PC-9 (cell line): ENCODE measurements around the gene NSL1. TPM values are rescaled to one million over a fixed set of nuclear protein-coding genes. Genes with fewer than 3 reads are reported as not detected.
"Not testable (repeated sequence)": the region's sequence is repeated elsewhere in the genome, so short reads cannot be mapped to it uniquely, and the experiment has no call there.

Experiments used
- BruUV-seq: library from RNA; stranded (reverse); fragments of 400-500 nt; replicated peaks from 2 replicates; lab custom pipeline; 2021; lab: Mats Ljungman, UMichigan
- CTCF ChIA-PET: fragments of 300-600 bp; sonication (Branson Sonifier 250); formaldehyde crosslinking; loops from one replicate; lab custom pipeline; 2022; ENCODE audit warnings: antibody characterized with exemption; lab: Charles Lee
- POLR2A ChIA-PET: fragments of 300-600 bp; sonication (Branson Sonifier 250); formaldehyde crosslinking; loops from one replicate; lab custom pipeline; 2022; ENCODE audit warnings: antibody characterized with exemption; ENCODE audit not compliant: unreplicated experiment; lab: Charles Lee
- DNase-seq, 2 experiments: peaks; one replicate each; pipeline versions ENCODE4 v3.0.0 to v3.0.0-alpha.2; 2015 to 2022; ENCODE audit warnings: mixed read lengths in 1 of 2
- H2AFZ ChIP-seq: fragments of 200-600 bp; sonication (generic); 2 replicates; pipeline ENCODE4 v1.8.1; 2017; ENCODE audit warnings: antibody characterized with exemption
- H3F3A ChIP-seq: fragments of 200-600 bp; sonication (generic); 2 replicates; pipeline ENCODE4 v1.8.1; 2017; ENCODE audit warnings: antibody characterized with exemption, mild to moderate bottlenecking, low read depth; ENCODE audit not compliant: insufficient read depth
- H3K27ac ChIP-seq: fragments of 200-600 bp; sonication (generic); 2 replicates; pipeline ENCODE4 v1.6.1; 2016; ENCODE audit warnings: mixed run types
- H3K27me3 ChIP-seq: fragments of 200-600 bp; sonication (generic); 2 replicates; pipeline ENCODE4 v1.6.1; 2016; ENCODE audit warnings: low read depth, mixed run types; ENCODE audit not compliant: insufficient read depth
- H3K36me3 ChIP-seq: fragments of 200-600 bp; sonication (generic); 2 replicates; pipeline ENCODE4 v1.6.1; 2016; ENCODE audit warnings: low read depth, mixed run types
- H3K4me1 ChIP-seq: fragments of 200-600 bp; sonication (generic); replicated peaks from 2 replicates; pipeline ENCODE4 v1.6.1; 2016; ENCODE audit warnings: mixed run types; ENCODE audit not compliant: insufficient read depth
- H3K4me2 ChIP-seq: fragments of 200-600 bp; sonication (generic); 2 replicates; pipeline ENCODE4 v1.6.1; 2017; ENCODE audit warnings: mixed run types
- H3K4me3 ChIP-seq: fragments of 200-600 bp; sonication (generic); 2 replicates; pipeline ENCODE4 v1.6.1; 2016; ENCODE audit warnings: mixed run types
- H3K79me2 ChIP-seq: fragments of 200-600 bp; sonication (generic); 2 replicates; pipeline ENCODE4 v1.6.1; 2017; ENCODE audit warnings: low read depth, mixed run types
- H3K9me2 ChIP-seq: fragments of 200-600 bp; sonication (generic); 2 replicates; pipeline ENCODE4 v1.8.1; 2017; ENCODE audit warnings: mild to moderate bottlenecking; ENCODE audit not compliant: insufficient read depth
- H3K9me3 ChIP-seq: fragments of 200-600 bp; sonication (generic); 2 replicates; pipeline ENCODE4 v1.8.1; 2016; ENCODE audit warnings: low read depth; ENCODE audit not compliant: insufficient read depth
- H4K20me1 ChIP-seq: fragments of 200-600 bp; sonication (generic); 2 replicates; pipeline ENCODE4 v1.8.1; 2017; ENCODE audit not compliant: insufficient read depth
- EZH2 ChIP-seq: fragments of 200-600 bp; sonication (generic); IDR thresholded peaks from 2 replicates; pipeline ENCODE4 v1.8.0; 2017; ENCODE audit warnings: antibody characterized with exemption, low read depth
- intact Hi-C: fragments of 100-400 bp; cut with micrococcal nuclease; formaldehyde crosslinking; loops from one replicate; pipeline ENCODE4 v1.10.0; 2022; ENCODE audit not compliant: unreplicated experiment
- total RNA-seq: library from RNA; stranded (reverse); gene quantifications from 2 replicates; pipeline ENCODE4 v1.2.3, GENCODE V29; 2021
- TF ChIP-seq, protein P1 (sequence below): fragments of 200-600 bp; sonication (generic); conservative IDR thresholded peaks from 2 replicates; pipeline ENCODE4 v1.6.1; 2017; ENCODE audit warnings: mixed run types, antibody characterized with exemption, mild to moderate bottlenecking, moderate library complexity

NSL1 gene
- total RNA-seq, 1 experiment from 2014 or later = 32.4 TPM

DNA sequence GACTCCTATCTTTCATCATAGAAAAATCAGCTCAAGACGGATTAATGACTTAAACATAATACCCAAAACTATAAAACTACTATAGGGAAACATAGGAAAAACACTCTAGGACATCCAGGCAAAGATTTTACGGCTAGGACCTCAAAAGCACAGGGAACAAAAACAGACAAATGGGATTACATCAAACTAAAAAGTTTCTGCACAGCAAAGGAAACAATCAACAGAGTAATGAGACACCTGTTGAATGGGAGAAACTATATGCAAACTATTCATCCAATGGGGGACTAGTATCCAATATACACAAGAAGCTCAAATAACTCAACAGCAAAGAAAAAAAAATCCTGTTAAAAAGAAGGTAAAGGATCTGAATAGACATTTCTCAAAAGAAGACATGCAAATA, 18.6 kb downstream of the NSL1 start:
- ChIA-PET CTCF (no interaction called here), POLR2A (no interaction called here)
- Histone ChIP-seq H3K79me2 (no peaks in the 10 kb centered on the region), H3K9me2 (no peaks in the 10 kb centered on the region), H3K9me3 (peaks cover 12% of the 10 kb centered on the region; the same call in 1 of the 2 replicates), H3K4me2 (no peak overlapping the region), H2AFZ (no peak overlapping the region), H4K20me1 (no peaks in the 10 kb centered on the region), H3K36me3 (peaks cover 6% of the 10 kb centered on the region; the same call in 1 of the 2 replicates), H3K4me3 (no peak overlapping the region), H3K27me3 (no peaks in the 10 kb centered on the region), H3F3A (peaks cover 9% of the 10 kb centered on the region; the same call in 1 of the 2 replicates), H3K27ac (no peak overlapping the region), H3K4me1 (no peaks in the 10 kb centered on the region)
- intact Hi-C loops = no loop called here
- TF ChIP-seq, protein P1, sequence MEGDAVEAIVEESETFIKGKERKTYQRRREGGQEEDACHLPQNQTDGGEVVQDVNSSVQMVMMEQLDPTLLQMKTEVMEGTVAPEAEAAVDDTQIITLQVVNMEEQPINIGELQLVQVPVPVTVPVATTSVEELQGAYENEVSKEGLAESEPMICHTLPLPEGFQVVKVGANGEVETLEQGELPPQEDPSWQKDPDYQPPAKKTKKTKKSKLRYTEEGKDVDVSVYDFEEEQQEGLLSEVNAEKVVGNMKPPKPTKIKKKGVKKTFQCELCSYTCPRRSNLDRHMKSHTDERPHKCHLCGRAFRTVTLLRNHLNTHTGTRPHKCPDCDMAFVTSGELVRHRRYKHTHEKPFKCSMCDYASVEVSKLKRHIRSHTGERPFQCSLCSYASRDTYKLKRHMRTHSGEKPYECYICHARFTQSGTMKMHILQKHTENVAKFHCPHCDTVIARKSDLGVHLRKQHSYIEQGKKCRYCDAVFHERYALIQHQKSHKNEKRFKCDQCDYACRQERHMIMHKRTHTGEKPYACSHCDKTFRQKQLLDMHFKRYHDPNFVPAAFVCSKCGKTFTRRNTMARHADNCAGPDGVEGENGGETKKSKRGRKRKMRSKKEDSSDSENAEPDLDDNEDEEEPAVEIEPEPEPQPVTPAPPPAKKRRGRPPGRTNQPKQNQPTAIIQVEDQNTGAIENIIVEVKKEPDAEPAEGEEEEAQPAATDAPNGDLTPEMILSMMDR = no peak
- TF ChIP-seq EZH2 = no peak
- BruUV-seq = no TSS peak
- no peak for DNase-seq

GRCh38 chr1:212771341-212771740, 20.2 kb downstream of the NSL1 start:
- Histone ChIP-seq H3K9me3 (peaks cover 12% of the 10 kb centered on the region; the same call in 1 of the 2 replicates), H3F3A (peaks cover 9% of the 10 kb centered on the region; the same call in 1 of the 2 replicates), H3K4me3 (no peak overlapping the region), H3K27me3 (no peaks in the 10 kb centered on the region), H3K27ac (no peak overlapping the region), H2AFZ (no peak overlapping the region), H3K36me3 (peaks cover 6% of the 10 kb centered on the region; the same call in 1 of the 2 replicates), H3K9me2 (no peaks in the 10 kb centered on the region), H3K4me1 (no peaks in the 10 kb centered on the region), H3K79me2 (no peaks in the 10 kb centered on the region), H3K4me2 (no peak overlapping the region), H4K20me1 (no peaks in the 10 kb centered on the region)
- no peak for TF ChIP-seq EZH2
- TF ChIP-seq, protein P1 = no peak
- BruUV-seq = no TSS peak
- intact Hi-C loops = no loop called here
- POLR2A ChIA-PET = no interaction called here
- CTCF ChIA-PET = no interaction called here
- no peak for DNase-seq

DNA sequence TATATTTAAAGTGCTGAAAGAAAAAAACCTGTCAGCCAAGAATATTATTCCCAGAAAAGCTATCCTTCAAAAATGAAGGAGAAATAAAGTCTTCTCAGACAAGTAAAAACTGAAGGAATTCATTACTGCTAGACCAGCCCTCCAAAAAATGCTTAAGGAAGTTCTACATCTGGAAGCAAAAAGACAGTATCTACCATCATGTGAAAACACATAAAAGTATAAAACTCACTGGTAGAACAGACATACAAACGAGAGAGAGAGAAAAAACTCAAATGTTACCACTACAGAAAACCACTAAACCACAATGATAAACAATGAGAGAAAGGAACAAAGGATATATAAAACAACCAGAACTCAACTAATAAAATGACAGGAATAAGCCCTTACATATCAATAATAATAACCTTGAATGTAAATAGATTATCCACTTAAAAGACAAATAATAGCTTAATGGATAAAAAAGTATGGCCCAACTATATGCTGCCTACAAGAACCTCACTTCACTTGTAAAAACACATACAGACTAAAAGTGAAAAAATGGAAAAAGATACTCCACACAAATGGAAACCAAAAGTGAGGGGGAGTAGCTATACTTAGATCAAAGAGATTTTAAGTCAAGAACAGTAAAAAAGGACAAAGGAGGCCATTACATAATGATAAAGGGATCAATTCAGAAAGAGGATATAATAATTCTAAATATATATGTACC, 22.0 kb downstream of the NSL1 start:
- H2AFZ ChIP-seq = no peak overlapping the region
- intact Hi-C loops = no loop called here
- POLR2A ChIA-PET = interaction anchor here (0.9 kb wide), 1 partner anchor 22 kb away, joined by 4 read pairs; no protein-coding TSS in a partner anchor
- no peaks in the 10 kb centered on the region for H3K4me1 ChIP-seq
- no peak overlapping the region for H3K4me2 ChIP-seq
- no peaks in the 10 kb centered on the region for H4K20me1 ChIP-seq
- H3K27ac ChIP-seq = no peak overlapping the region
- TF ChIP-seq EZH2 = no peak
- TF ChIP-seq, protein P1 = no peak
- peaks cover 12% of the 10 kb centered on the region; the same call in 1 of the 2 replicates for H3K9me3 ChIP-seq
- no peak overlapping the region for H3K4me3 ChIP-seq
- H3K79me2 ChIP-seq = no peaks in the 10 kb centered on the region; the same call in 1 of the 2 replicates
- CTCF ChIA-PET = no interaction called here
- DNase-seq = no peak
- H3K36me3 ChIP-seq = peaks cover 6% of the 10 kb centered on the region; the same call in 1 of the 2 replicates
- H3K9me2 ChIP-seq = no peaks in the 10 kb centered on the region
- H3K27me3 ChIP-seq = no peaks in the 10 kb centered on the region
- BruUV-seq = no TSS peak
- peaks cover 5% of the 10 kb centered on the region; the same call in 1 of the 2 replicates for H3F3A ChIP-seq

- CTCF ChIA-PET, H3K27me3 ChIP-seq, H3K9me2 ChIP-seq, H3K4me1 ChIP-seq, H3K36me3 ChIP-seq, H3K4me3 ChIP-seq, H2AFZ ChIP-seq, H4K20me1 ChIP-seq, intact Hi-C loops, DNase-seq, H3K4me2 ChIP-seq, BruUV-seq, H3K27ac ChIP-seq, H3K79me2 ChIP-seq, H3F3A ChIP-seq: not testable (repeated sequence)
- peaks cover 12% of the 10 kb centered on the region; the same call in 1 of the 2 replicates for H3K9me3 ChIP-seq
- POLR2A ChIA-PET = interaction anchor here (0.7 kb wide), 1 partner anchor 1939 kb away, joined by 3 read pairs; no protein-coding TSS in a partner anchor
Measured at GRCh38 chr1:212766825-212767224, 24.8 kb downstream of the NSL1 start.

GRCh38 chr1:212764718-212765281, 26.8 kb downstream of the NSL1 start:
- not testable (repeated sequence) for H3K4me1 ChIP-seq

More at GRCh38 chr1:212764718-212765281, 26.8 kb downstream of the NSL1 start:
- H3K36me3 ChIP-seq, H4K20me1 ChIP-seq, POLR2A ChIA-PET, H2AFZ ChIP-seq, H3K4me3 ChIP-seq, H3K9me3 ChIP-seq, intact Hi-C loops, H3K27me3 ChIP-seq, BruUV-seq, DNase-seq, H3K9me2 ChIP-seq, H3K27ac ChIP-seq, H3K4me2 ChIP-seq, H3F3A ChIP-seq, H3K79me2 ChIP-seq: not testable (repeated sequence)
- CTCF ChIA-PET = interaction anchor here (0.7 kb wide), 1 partner anchor 178 kb away, joined by 4 read pairs; no protein-coding TSS in a partner anchor
